GM21515 (cell line): ENCODE results near the gene SLC6A17.

Experiments
- ATAC-seq: cut with Tn5 transposase; IDR thresholded peaks from one replicate; pipeline ENCODE4 v1.9.1; 2021; ENCODE audit not compliant: unreplicated experiment

SLC6A17 gene

GRCh38 chr1:110135246-110135645 lies 15.0 kb upstream of the SLC6A17 start:
- no peak for ATAC-seq

GRCh38 chr1:110135666-110136065 lies 14.6 kb upstream of the SLC6A17 start:
- ATAC-seq = no peak

GRCh38 chr1:110136911-110137310 lies 13.4 kb upstream of the SLC6A17 start:
- ATAC-seq = no peak

GRCh38 chr1:110138956-110139355 lies 11.3 kb upstream of the SLC6A17 start:
- ATAC-seq = no peak

GRCh38 chr1:110144366-110144765 lies 5.9 kb upstream of the SLC6A17 start:
- no peak for ATAC-seq

- ATAC-seq = no peak
These were observed 1.3 kb upstream of the SLC6A17 start for GRCh38 chr1:110148961-110149360.

- no peak for ATAC-seq
These were observed 928 bp downstream of the SLC6A17 start for GRCh38 chr1:110151175-110151669.

- no peak for ATAC-seq
These were observed 2.0 kb downstream of the SLC6A17 start for GRCh38 chr1:110152133-110152785.

- ATAC-seq = no peak
These were observed 3.2 kb downstream of the SLC6A17 start for GRCh38 chr1:110153407-110153950.

GRCh38 chr1:110155878-110156522 lies 5.7 kb downstream of the SLC6A17 start:
- no peak for ATAC-seq

GRCh38 chr1:110158261-110158660 lies 8.0 kb downstream of the SLC6A17 start:
- ATAC-seq = no peak

GRCh38 chr1:110159168-110159567 lies 8.9 kb downstream of the SLC6A17 start:
- ATAC-seq = no peak

- ATAC-seq = no peak
These were observed 10.3 kb downstream of the SLC6A17 start for GRCh38 chr1:110160538-110161100.

GRCh38 chr1:110161165-110161564 lies 10.9 kb downstream of the SLC6A17 start:
- no peak for ATAC-seq

GRCh38 chr1:110161849-110162248 lies 11.6 kb downstream of the SLC6A17 start:
- no peak for ATAC-seq

GRCh38 chr1:110163591-110163990 lies 13.3 kb downstream of the SLC6A17 start:
- ATAC-seq = no peak

GRCh38 chr1:110164725-110165350 lies 14.5 kb downstream of the SLC6A17 start:
- ATAC-seq = no peak

- no peak for ATAC-seq
These were observed 15.5 kb downstream of the SLC6A17 start for GRCh38 chr1:110165761-110166231.

GRCh38 chr1:110166861-110167260 lies 16.6 kb downstream of the SLC6A17 start:
- ATAC-seq = no peak

- no peak for ATAC-seq
These were observed 20.8 kb downstream of the SLC6A17 start for GRCh38 chr1:110170766-110171733.
